Mesothelial cell of epicardium (in vitro differentiated cells): ENCODE data around the gene UBAP1. TPM values are rescaled to one million over a fixed set of nuclear protein-coding genes. Genes with fewer than 3 reads are reported as not detected.

Experiments
- DNase-seq, 2 experiments: peaks; one replicate each; pipeline ENCODE4 v3.0.0; 2021; ENCODE audit warnings: low spot score in 2 of 2; ENCODE audit not compliant: unreplicated experiment in 2 of 2
- H3K27ac Mint-ChIP-seq: 2 replicates; pipeline ENCODE4 v1.8.0; 2021; ENCODE audit warnings: mixed read lengths
- H3K27me3 Mint-ChIP-seq: 2 replicates; pipeline ENCODE4 v1.8.0; 2021; ENCODE audit warnings: low read depth, mixed read lengths
- H3K36me3 Mint-ChIP-seq: 2 replicates; pipeline ENCODE4 v1.8.0; 2021; ENCODE audit warnings: mixed read lengths
- H3K4me1 Mint-ChIP-seq: 2 replicates; pipeline ENCODE4 v1.8.0; 2021; ENCODE audit warnings: mixed read lengths
- H3K4me3 Mint-ChIP-seq: 2 replicates; pipeline ENCODE4 v1.8.0; 2021; ENCODE audit warnings: mild to moderate bottlenecking, moderate library complexity, mixed read lengths
- H3K9me3 Mint-ChIP-seq: 2 replicates; pipeline ENCODE4 v1.8.0; 2021; ENCODE audit warnings: mixed read lengths
- total RNA-seq: library from RNA; stranded (reverse); gene quantifications from 3 replicates; pipeline ENCODE4 v1.2.1, GENCODE V29; 2021
- TF ChIP-seq, protein P1 (sequence below): fragments of 200-600 bp; sonication (generic); IDR thresholded peaks from one replicate; pipeline ENCODE4 v1.5.0; 2021; ENCODE audit warnings: antibody characterized with exemption; ENCODE audit not compliant: unreplicated experiment

UBAP1 gene
- total RNA-seq, 1 donor from 2014 or later, result 38.0 TPM

DNA sequence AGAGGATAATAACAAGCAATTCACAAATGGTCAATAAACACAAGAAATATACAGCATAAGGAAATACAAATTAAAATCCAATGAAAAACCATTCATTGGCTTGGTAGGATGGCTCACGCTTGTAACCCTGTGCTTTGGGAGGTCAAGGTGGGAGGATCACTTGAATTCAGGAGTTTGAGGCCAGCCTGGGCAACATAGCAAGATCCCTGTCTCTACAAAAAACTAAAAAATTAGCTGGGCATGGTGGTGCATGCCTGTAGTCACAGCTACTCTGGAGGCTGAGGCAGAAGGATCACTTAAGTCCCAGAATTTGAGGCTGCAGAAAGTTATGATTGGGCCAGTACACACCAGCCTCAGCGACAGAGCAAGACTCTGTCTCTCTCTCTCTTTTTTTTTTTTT, 20.9 kb upstream of the UBAP1 start:
- DNase-seq, result no peak
- Mint-ChIP-seq H3K27me3 (no peaks in the 10 kb centered on the region), H3K4me1 (peaks cover 5% of the 10 kb centered on the region), H3K9me3 (no peaks in the 10 kb centered on the region), H3K27ac (no peak overlapping the region), H3K4me3 (no peak overlapping the region), H3K36me3 (no peaks in the 10 kb centered on the region)
- TF ChIP-seq, protein P1, sequence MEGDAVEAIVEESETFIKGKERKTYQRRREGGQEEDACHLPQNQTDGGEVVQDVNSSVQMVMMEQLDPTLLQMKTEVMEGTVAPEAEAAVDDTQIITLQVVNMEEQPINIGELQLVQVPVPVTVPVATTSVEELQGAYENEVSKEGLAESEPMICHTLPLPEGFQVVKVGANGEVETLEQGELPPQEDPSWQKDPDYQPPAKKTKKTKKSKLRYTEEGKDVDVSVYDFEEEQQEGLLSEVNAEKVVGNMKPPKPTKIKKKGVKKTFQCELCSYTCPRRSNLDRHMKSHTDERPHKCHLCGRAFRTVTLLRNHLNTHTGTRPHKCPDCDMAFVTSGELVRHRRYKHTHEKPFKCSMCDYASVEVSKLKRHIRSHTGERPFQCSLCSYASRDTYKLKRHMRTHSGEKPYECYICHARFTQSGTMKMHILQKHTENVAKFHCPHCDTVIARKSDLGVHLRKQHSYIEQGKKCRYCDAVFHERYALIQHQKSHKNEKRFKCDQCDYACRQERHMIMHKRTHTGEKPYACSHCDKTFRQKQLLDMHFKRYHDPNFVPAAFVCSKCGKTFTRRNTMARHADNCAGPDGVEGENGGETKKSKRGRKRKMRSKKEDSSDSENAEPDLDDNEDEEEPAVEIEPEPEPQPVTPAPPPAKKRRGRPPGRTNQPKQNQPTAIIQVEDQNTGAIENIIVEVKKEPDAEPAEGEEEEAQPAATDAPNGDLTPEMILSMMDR, result no peak

DNA sequence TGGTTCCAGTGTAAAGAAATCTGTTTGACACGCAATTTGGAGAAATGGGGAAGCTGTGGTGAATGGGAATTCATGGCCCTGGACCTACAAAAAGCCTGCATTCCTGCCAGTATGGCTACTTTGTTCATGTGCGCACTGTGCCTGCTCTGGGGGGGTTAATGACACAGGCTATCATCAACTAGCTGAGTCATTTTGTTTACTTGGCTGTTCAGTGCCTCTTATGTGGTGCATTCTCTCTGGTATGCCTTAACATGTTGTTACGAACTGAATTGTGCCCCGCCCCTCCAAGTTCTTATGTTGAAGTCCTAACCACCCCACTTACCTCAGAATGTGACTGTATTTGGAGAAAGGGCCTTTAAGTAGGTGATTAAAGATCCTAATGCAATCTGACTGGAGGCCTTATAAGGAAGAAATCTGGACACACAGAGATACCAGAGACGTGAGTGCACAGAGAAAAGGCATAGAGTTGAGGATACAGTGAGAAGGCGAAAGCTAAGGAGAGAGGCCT, 20.4 kb upstream of the UBAP1 start:
- peak overlapping the region; percentile 1 for H3K27ac Mint-ChIP-seq
- TF ChIP-seq, protein P1, result no peak
- H3K4me1 Mint-ChIP-seq, result peaks cover 5% of the 10 kb centered on the region
- no peaks in the 10 kb centered on the region for H3K36me3 Mint-ChIP-seq
- no peaks in the 10 kb centered on the region for H3K9me3 Mint-ChIP-seq
- no peak overlapping the region for H3K4me3 Mint-ChIP-seq
- no peaks in the 10 kb centered on the region for H3K27me3 Mint-ChIP-seq
- no peak for DNase-seq

DNA sequence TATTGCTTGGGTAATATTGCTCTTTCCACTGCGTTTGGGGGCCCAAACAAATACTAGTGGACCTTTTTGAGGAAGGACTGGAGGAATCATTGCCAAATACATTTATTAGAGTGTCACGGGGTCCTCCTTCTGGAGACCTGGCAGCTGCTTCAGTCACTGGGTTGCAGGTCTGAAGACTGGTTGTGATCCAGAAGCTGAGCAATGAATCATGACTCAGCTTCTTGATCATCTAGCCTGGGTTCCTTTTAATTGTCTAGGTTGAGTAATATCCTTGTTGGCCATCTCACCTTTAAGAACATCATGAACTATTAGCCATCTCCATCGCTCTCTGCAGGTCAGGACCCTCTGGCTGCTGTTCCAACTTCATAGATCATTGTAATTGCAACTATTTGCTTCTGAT, 15.4 kb upstream of the UBAP1 start:
- H3K9me3 Mint-ChIP-seq, result no peaks in the 10 kb centered on the region
- no peak overlapping the region for H3K27ac Mint-ChIP-seq
- TF ChIP-seq, protein P1, result no peak
- no peak overlapping the region for H3K4me3 Mint-ChIP-seq
- H3K27me3 Mint-ChIP-seq, result no peaks in the 10 kb centered on the region
- no peaks in the 10 kb centered on the region for H3K36me3 Mint-ChIP-seq
- peaks cover 2% of the 10 kb centered on the region for H3K4me1 Mint-ChIP-seq
- DNase-seq, result no peak

DNA sequence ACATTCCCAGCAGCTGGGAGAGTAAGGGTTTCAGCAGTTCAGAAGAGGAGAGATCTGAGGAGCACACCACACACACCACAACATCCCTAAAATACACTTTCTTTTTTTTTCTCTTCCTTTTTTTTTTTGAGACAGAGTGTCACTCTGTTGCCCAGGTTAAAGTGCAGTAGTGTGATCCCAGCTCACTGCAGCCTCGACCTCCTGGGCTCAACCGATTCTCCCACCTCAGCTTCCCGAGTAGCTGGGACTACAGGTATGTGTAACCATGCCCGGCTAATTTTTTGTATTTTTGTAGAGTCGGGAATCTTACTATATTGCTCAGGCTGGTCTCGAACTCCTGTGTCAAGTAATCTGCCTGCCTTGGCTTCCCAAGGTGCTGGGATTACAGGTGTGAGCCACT, 9.7 kb upstream of the UBAP1 start:
- H3K9me3 Mint-ChIP-seq, result no peaks in the 10 kb centered on the region
- no peaks in the 10 kb centered on the region for H3K36me3 Mint-ChIP-seq
- no peak overlapping the region for H3K27ac Mint-ChIP-seq
- H3K4me3 Mint-ChIP-seq, result no peak overlapping the region
- TF ChIP-seq, protein P1, result no peak
- H3K4me1 Mint-ChIP-seq, result no peaks in the 10 kb centered on the region
- no peaks in the 10 kb centered on the region for H3K27me3 Mint-ChIP-seq
- DNase-seq, result no peak

DNA sequence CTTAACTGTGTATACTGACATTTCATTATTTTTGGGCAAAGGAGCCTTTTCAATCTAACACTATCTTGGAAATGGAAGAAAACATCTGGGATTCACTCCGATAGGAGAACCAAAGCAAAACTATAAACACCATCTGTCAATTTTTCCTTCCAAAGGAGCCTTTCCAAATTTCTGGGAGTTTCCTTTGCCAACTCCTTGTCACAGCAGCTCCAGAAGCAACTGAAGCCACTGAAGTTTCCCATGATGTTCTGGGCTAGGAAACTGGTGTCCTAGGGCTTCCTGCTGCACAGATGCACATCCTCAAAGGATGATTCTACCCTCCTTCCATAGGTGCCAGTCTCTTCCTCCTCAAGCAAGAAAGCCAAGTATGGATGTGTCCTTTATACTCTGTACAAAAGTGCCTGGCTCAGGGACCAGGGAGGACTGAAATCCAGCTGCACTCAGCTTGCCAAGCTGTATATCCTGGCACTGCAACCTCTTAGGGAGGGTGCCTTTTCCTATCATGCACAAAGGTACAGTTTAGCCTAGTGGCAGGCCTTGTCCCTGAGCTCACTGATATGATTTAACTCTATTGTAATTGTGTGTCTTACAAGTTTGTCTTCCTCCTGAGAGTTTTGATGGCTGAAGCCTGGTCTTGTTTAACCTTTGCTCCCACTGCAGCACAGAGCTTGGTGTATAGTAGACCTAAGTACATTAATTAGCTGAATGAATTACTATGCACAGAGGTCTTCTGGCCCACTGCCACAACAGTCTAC, 8.4 kb upstream of the UBAP1 start:
- no peaks in the 10 kb centered on the region for H3K9me3 Mint-ChIP-seq
- TF ChIP-seq, protein P1, result no peak
- no peaks in the 10 kb centered on the region for H3K27me3 Mint-ChIP-seq
- no peaks in the 10 kb centered on the region for H3K36me3 Mint-ChIP-seq
- H3K4me1 Mint-ChIP-seq, result no peaks in the 10 kb centered on the region
- H3K4me3 Mint-ChIP-seq, result no peak overlapping the region
- no peak overlapping the region for H3K27ac Mint-ChIP-seq
- no peak for DNase-seq
